K562 (cell line): ENCODE results near the gene AVPI1. TPM values are rescaled to one million over a fixed set of nuclear protein-coding genes. Genes with fewer than 3 reads are reported as not detected.

Experiments used
- BRF1 ChIP-seq: IDR thresholded peaks from 3 replicates; pipeline ENCODE4 v1.6.1; 2011; ENCODE audit warnings: borderline replicate concordance, mild to moderate bottlenecking; ENCODE audit not compliant: insufficient read length; ENCODE audit errors: extremely low read depth
- CBX1 ChIP-seq: sonication (generic); IDR thresholded peaks from 2 replicates; pipeline ENCODE4 v1.6.1; 2016; ENCODE audit warnings: antibody characterized with exemption, low read depth, mild to moderate bottlenecking
- CC2D1A ChIP-seq: fragments of 450-650 bp; IDR thresholded peaks from 2 replicates; pipeline ENCODE4 v1.6.1; 2017; ENCODE audit warnings: mild to moderate bottlenecking
- CHD4 ChIP-seq: fragments of 200-600 bp; sonication (generic); IDR thresholded peaks from 3 replicates; pipeline ENCODE4 v1.6.1; 2012; ENCODE audit warnings: low read depth, mild to moderate bottlenecking, mixed read lengths, low read length, inconsistent platforms; ENCODE audit not compliant: insufficient read depth, insufficient replicate concordance, poor library complexity, severe bottlenecking
- ELF4 ChIP-seq: fragments of 450-650 bp; formaldehyde crosslinking; IDR thresholded peaks from 2 replicates; pipeline ENCODE4 v1.4.0; 2022; ENCODE audit warnings: missing genetic modification characterization
- ETV1 ChIP-seq: fragments of 450-650 bp; conservative IDR thresholded peaks from 2 replicates; pipeline ENCODE4 v1.6.1; 2016; ENCODE audit warnings: missing genetic modification characterization, control low read depth, low read depth, missing compliant biosample characterization
- FIP1L1 ChIP-seq: fragments of 200-400 bp; formaldehyde crosslinking; IDR thresholded peaks from 2 replicates; pipeline ENCODE4 v1.6.1; 2018; ENCODE audit warnings: mild to moderate bottlenecking, low read depth, low read length; ENCODE audit not compliant: poor library complexity, severe bottlenecking
- LCOR ChIP-seq: sonication (generic); formaldehyde crosslinking; IDR thresholded peaks from 2 replicates; pipeline ENCODE4 v1.8.0; 2022; ENCODE audit warnings: mild to moderate bottlenecking, missing genetic modification reagents
- NBN ChIP-seq: fragments of 450-650 bp; IDR thresholded peaks from 2 replicates; pipeline ENCODE4 v1.6.1; 2016; ENCODE audit warnings: low read depth, mild to moderate bottlenecking
- PKNOX1 ChIP-seq: fragments of 450-650 bp; IDR thresholded peaks from 2 replicates; pipeline ENCODE4 v1.6.1; 2016
- PRMT5 ChIP-seq: sonication (generic); formaldehyde crosslinking; IDR thresholded peaks from 2 replicates; pipeline ENCODE4 v1.5.0; 2020; ENCODE audit warnings: missing genetic modification reagents
- RAD21 ChIP-seq, 2 experiments: fragments of 250-450 bp in 1 of 2; fragments of 450-650 bp in 1 of 2; sonication (Bioruptor Pico) in 1 of 2; formaldehyde crosslinking in 1 of 2; IDR thresholded peaks in 1 of 2; conservative IDR thresholded peaks in 1 of 2; 2 replicates each; pipeline versions ENCODE4 v1.4.0 to v1.8.0; 2020 to 2022; ENCODE audit warnings: mild to moderate bottlenecking in 2 of 2, moderate library complexity in 1 of 2
- RBM17 ChIP-seq: fragments of 200-400 bp; formaldehyde crosslinking; IDR thresholded peaks from 2 replicates; pipeline ENCODE4 v1.6.1; 2017; ENCODE audit warnings: low read depth, mild to moderate bottlenecking, low read length, borderline replicate concordance
- SMARCA5 ChIP-seq: fragments of 450-650 bp; IDR thresholded peaks from 2 replicates; pipeline ENCODE4 v1.6.1; 2016
- SMC3 ChIP-seq: conservative IDR thresholded peaks from 2 replicates; pipeline ENCODE4 v1.6.1; 2011; ENCODE audit warnings: low read depth, low read length, improper control_type of control experiment; ENCODE audit not compliant: insufficient read depth
- STAG1 ChIP-seq: sonication (generic); formaldehyde crosslinking; IDR thresholded peaks from 2 replicates; pipeline ENCODE4 v1.5.0; 2020; ENCODE audit warnings: missing genetic modification reagents, borderline replicate concordance
- TAF7 ChIP-seq: fragments of 450-650 bp; IDR thresholded peaks from 2 replicates; pipeline ENCODE4 v1.6.1; 2016; ENCODE audit warnings: missing genetic modification characterization, missing compliant biosample characterization
- TAL1 ChIP-seq: fragments of 450-650 bp; IDR thresholded peaks from 2 replicates; pipeline ENCODE4 v1.6.1; 2016; ENCODE audit warnings: mild to moderate bottlenecking
- TCFL5 ChIP-seq: fragments of 250-450 bp; sonication (Bioruptor Pico); conservative IDR thresholded peaks from 2 replicates; pipeline ENCODE4 v1.6.1; 2021; ENCODE audit warnings: mild to moderate bottlenecking, moderate library complexity, matching md5 sums
- ZNF12 ChIP-seq: sonication (generic); formaldehyde crosslinking; IDR thresholded peaks from 2 replicates; pipeline ENCODE4 v1.4.0; 2020; ENCODE audit warnings: mild to moderate bottlenecking, missing genetic modification reagents
- ZNF507 ChIP-seq: conservative IDR thresholded peaks from 2 replicates; pipeline ENCODE4 v1.6.1; 2017; ENCODE audit warnings: missing genetic modification characterization, missing compliant biosample characterization
- ZNF639 ChIP-seq, 2 experiments: fragments of 200-800 bp in 1 of 2; sonication (Bioruptor generic) in 1 of 2; sonication (generic) in 1 of 2; formaldehyde crosslinking in 1 of 2; IDR thresholded peaks in 1 of 2; conservative IDR thresholded peaks in 1 of 2; 2 replicates each; pipeline versions ENCODE4 v1.5.0 to v1.6.1; 2016 to 2020; ENCODE audit warnings: missing compliant biosample characterization in 1 of 2, missing genetic modification characterization in 1 of 2, missing genetic modification reagents in 1 of 2
- ZNF695 ChIP-seq: fragments of 450-650 bp; formaldehyde crosslinking; IDR thresholded peaks from 2 replicates; pipeline ENCODE4 v1.4.0; 2020; ENCODE audit warnings: mild to moderate bottlenecking, moderate library complexity
- polyA plus RNA-seq, 8 experiments: library from polyadenylated mRNA; depleted of rRNA in 4 of 8; stranded (reverse) in 5 of 8; unstranded in 3 of 8; fragments of >200 nt; fragmentation: Nextera tagmentation in 2 of 8; fragmentation: Illumina TruSeq in 1 of 8; extraction: Ambion mirVana in 2 of 8; extraction: Trizol in 1 of 8; gene quantifications; 2 replicates each; pipeline versions ENCODE4 v1.2.1 to v1.2.3, GENCODE V29; 2011 to 2014; ENCODE audit warnings: inconsistent platforms in 1 of 8, missing spikeins in 1 of 8
- total RNA-seq, 7 experiments: library from RNA; depleted of rRNA in 6 of 7; stranded (reverse); fragments of >200 nt in 6 of 7; fragmentation: Illumina TruSeq in 2 of 7; extraction: Trizol in 2 of 7; gene quantifications; 2 replicates each; pipeline versions ENCODE4 v1.2.1 to v1.2.3, GENCODE V29; 2011 to 2021; ENCODE audit warnings: low replicate concordance in 1 of 7
- TF ChIP-seq, protein P1 (sequence below): fragments of 250-450 bp; sonication (Bioruptor Pico); IDR thresholded peaks from 2 replicates; pipeline ENCODE4 v1.8.0; 2021; ENCODE audit warnings: mild to moderate bottlenecking, moderate library complexity

Gene AVPI1
- total and polyA plus RNA-seq, 9 of the 15 experiments (the other 6 are each of a cell fraction or from before 2014, with no cell fraction given), result 0.90 to 10.4 (median 7.4) TPM

DNA sequence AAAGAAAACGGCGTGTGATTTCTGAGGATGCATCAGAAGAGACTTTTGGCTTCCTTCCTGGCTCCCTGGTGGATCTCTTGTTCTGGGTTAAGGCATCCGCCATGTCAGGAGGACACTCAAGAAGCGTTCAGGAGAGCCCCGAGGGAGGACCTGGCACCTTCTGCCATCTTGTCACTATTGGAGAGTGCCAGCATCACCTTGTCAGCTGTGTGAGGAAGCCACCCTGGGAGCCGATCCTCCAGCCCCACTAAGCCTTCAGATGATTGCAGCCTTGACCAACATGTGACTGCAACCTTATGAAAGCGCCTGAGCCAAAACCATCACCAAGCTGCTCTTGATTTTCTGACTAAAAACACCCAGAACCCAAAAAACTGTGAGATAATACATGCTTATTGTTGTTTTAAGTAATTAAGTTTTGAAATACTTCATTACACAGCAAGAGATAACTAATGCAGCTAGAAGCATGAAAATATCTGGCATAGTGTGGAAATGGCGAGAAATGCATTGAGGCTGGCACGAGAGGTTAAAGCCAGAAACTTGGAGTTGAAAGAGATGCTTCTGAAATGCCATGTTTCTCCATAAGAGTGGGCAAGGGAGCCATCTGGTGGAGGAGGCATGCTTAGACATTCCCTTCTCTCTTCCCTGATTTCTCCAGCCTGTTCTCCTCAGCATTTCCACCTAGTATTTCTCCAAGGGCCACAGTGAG, 44.5 kb upstream of the AVPI1 start (continued):
- TF ChIP-seq LCOR (CRISPR knock-in tag), result no peak
- no peak for TF ChIP-seq ZNF639 (CRISPR knock-in tag; conservative IDR thresholded peaks at IDR 0.05 in 1 of 2, IDR thresholded peaks at IDR 0.05 in 1 of 2)
- no peak for TF ChIP-seq ZNF507 (tag)
- TF ChIP-seq, protein P1, sequence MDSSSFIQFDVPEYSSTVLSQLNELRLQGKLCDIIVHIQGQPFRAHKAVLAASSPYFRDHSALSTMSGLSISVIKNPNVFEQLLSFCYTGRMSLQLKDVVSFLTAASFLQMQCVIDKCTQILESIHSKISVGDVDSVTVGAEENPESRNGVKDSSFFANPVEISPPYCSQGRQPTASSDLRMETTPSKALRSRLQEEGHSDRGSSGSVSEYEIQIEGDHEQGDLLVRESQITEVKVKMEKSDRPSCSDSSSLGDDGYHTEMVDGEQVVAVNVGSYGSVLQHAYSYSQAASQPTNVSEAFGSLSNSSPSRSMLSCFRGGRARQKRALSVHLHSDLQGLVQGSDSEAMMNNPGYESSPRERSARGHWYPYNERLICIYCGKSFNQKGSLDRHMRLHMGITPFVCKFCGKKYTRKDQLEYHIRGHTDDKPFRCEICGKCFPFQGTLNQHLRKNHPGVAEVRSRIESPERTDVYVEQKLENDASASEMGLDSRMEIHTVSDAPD (CRISPR knock-in tag), result no peak
- TF ChIP-seq SMC3, result peak; percentile 88
- peak; percentile 60; the same call in 1 of the 2 replicates for TF ChIP-seq STAG1
- TF ChIP-seq TAL1, result no peak
- TF ChIP-seq PKNOX1, result no peak
- TF ChIP-seq PRMT5, result no peak
- TF ChIP-seq TCFL5 (CRISPR knock-in tag), result no peak
- no peak for TF ChIP-seq NBN
- no peak for TF ChIP-seq ZNF695 (CRISPR knock-in tag)
- no peak for TF ChIP-seq CHD4
- TF ChIP-seq RBM17, result no peak
- no peak for TF ChIP-seq TAF7 (tag)
- peak; percentile 56 for TF ChIP-seq CC2D1A
- TF ChIP-seq ZNF12 (CRISPR knock-in tag), result no peak
- no peak for TF ChIP-seq ETV1
- TF ChIP-seq SMARCA5, result no peak
- TF ChIP-seq BRF1, result no peak
- peak; percentile 83 to 95 for TF ChIP-seq RAD21 (CRISPR knock-in tag; conservative IDR thresholded peaks at IDR 0.05 in 1 of 2, IDR thresholded peaks at IDR 0.05 in 1 of 2)
- TF ChIP-seq CBX1, result no peak
- no peak for TF ChIP-seq ELF4 (CRISPR knock-in tag)
- TF ChIP-seq FIP1L1, result no peak
